CD14-positive monocyte (primary cell): ENCODE results near the gene C2orf80. TPM values are rescaled to one million over a fixed set of nuclear protein-coding genes. Genes with fewer than 3 reads are reported as not detected.

ENCODE experiments used
- DNase-seq, 3 donors: peaks; one replicate each; pipeline ENCODE4 v3.0.0-alpha.2; 2011 to 2022
- H2AFZ ChIP-seq: 2 replicates; pipeline ENCODE4 v1.6.0; 2012; ENCODE audit warnings: mild to moderate bottlenecking, low read depth, low read length, inconsistent platforms; ENCODE audit not compliant: insufficient read depth, poor library complexity, severe bottlenecking
- H3K27ac ChIP-seq, 2 donors: 1 replicate in 1 of 2; 2 replicates in 1 of 2; pipeline ENCODE4 v1.5.1; 2012 to 2013; ENCODE audit warnings: low read length in 2 of 2, control low read depth in 1 of 2, inconsistent platforms in 1 of 2, low read depth in 1 of 2, mild to moderate bottlenecking in 1 of 2
- H3K27me3 ChIP-seq, 2 donors: one replicate each; pipeline versions ENCODE4 v1.6.0 to v1.6.1; 2011 to 2013; ENCODE audit warnings: low read length in 2 of 2; ENCODE audit not compliant: control insufficient read depth in 2 of 2, insufficient read depth in 2 of 2
- H3K36me3 ChIP-seq, 2 donors: replicated peaks in 1 of 2; 1 replicate in 1 of 2; 2 replicates in 1 of 2; pipeline versions ENCODE4 v1.5.1 to v1.6.1; 2012 to 2013; ENCODE audit warnings: low read length in 2 of 2, control low read depth in 1 of 2, inconsistent platforms in 1 of 2, mild to moderate bottlenecking in 1 of 2; ENCODE audit not compliant: insufficient read depth in 2 of 2, control insufficient read depth in 1 of 2
- H3K4me1 ChIP-seq, 2 donors: 1 replicate in 1 of 2; 2 replicates in 1 of 2; pipeline versions ENCODE4 v1.5.1 to v1.6.1; 2012 to 2013; ENCODE audit warnings: low read length in 2 of 2, control low read depth in 1 of 2, inconsistent platforms in 1 of 2, mild to moderate bottlenecking in 1 of 2, moderate library complexity in 1 of 2; ENCODE audit not compliant: insufficient read depth in 2 of 2, control insufficient read depth in 1 of 2
- H3K4me2 ChIP-seq: replicated peaks from 2 replicates; pipeline ENCODE3; 2012; ENCODE audit warnings: low read length, moderate library complexity, mild to moderate bottlenecking; ENCODE audit not compliant: poor library complexity, severe bottlenecking; ENCODE audit errors: extremely low read depth
- H3K4me3 ChIP-seq, 3 experiments: fragments of 200-600 bp in 1 of 3; sonication (generic) in 1 of 3; replicated peaks in 1 of 3; 1 replicate in 2 of 3; 2 replicates in 1 of 3; pipeline ENCODE4 v1.5.1; 2011 to 2013; ENCODE audit warnings: low read length in 3 of 3, mild to moderate bottlenecking in 3 of 3, control low read depth in 2 of 3, low read depth in 2 of 3, inconsistent platforms in 1 of 3, moderate library complexity in 1 of 3
- H3K79me2 ChIP-seq: 2 replicates; pipeline ENCODE4 v1.6.0; 2012; ENCODE audit warnings: mild to moderate bottlenecking, control low read depth, inconsistent platforms, low read length, moderate library complexity; ENCODE audit not compliant: insufficient read depth
- H3K9ac ChIP-seq: 2 replicates; pipeline ENCODE4 v1.6.0; 2017; ENCODE audit warnings: low read length, mild to moderate bottlenecking; ENCODE audit not compliant: insufficient read depth, poor library complexity, severe bottlenecking
- H3K9me3 ChIP-seq, 2 donors: replicated peaks in 1 of 2; 1 replicate in 1 of 2; 2 replicates in 1 of 2; pipeline versions ENCODE4 v1.5.1 to v1.6.1; 2012 to 2013; ENCODE audit warnings: low read length in 2 of 2, control low read depth in 1 of 2; ENCODE audit not compliant: control insufficient read depth in 1 of 2, insufficient read depth in 1 of 2
- H4K20me1 ChIP-seq: 2 replicates; pipeline ENCODE4 v1.6.0; 2012; ENCODE audit warnings: mild to moderate bottlenecking, low read length, control low read depth, moderate library complexity; ENCODE audit not compliant: insufficient read depth
- H3K27ac Mint-ChIP-seq, 7 donors: one replicate each; pipeline ENCODE4 v1.8.0; 2020; ENCODE audit warnings: mild to moderate bottlenecking in 7 of 7, mixed read lengths in 7 of 7, moderate library complexity in 6 of 7, inconsistent platforms in 2 of 7
- H3K27me3 Mint-ChIP-seq, 3 donors: one replicate each; pipeline ENCODE4 v1.8.0; 2021 to 2022; ENCODE audit warnings: low read depth in 3 of 3, mild to moderate bottlenecking in 3 of 3, mixed read lengths in 3 of 3, moderate library complexity in 3 of 3, inconsistent platforms in 1 of 3
- H3K36me3 Mint-ChIP-seq, 2 donors: one replicate each; pipeline ENCODE4 v1.8.0; 2020; ENCODE audit warnings: mixed read lengths in 2 of 2, inconsistent platforms in 1 of 2, mild to moderate bottlenecking in 1 of 2
- H3K4me1 Mint-ChIP-seq: one replicate; pipeline ENCODE4 v1.8.0; 2020; ENCODE audit warnings: mild to moderate bottlenecking, mixed read lengths
- H3K4me3 Mint-ChIP-seq, 2 donors: one replicate each; pipeline ENCODE4 v1.8.0; 2020; ENCODE audit warnings: mild to moderate bottlenecking in 2 of 2, mixed read lengths in 2 of 2, moderate library complexity in 1 of 2
- H3K9me3 Mint-ChIP-seq, 7 donors: one replicate each; pipeline ENCODE4 v1.8.0; 2020 to 2022; ENCODE audit warnings: mixed read lengths in 7 of 7, mild to moderate bottlenecking in 6 of 7, moderate library complexity in 6 of 7, inconsistent platforms in 2 of 7
- WGBS: methylation state at CpG from one replicate; pipeline ENCODE4 v1.1.5; 2013; ENCODE audit warnings: missing lambda C conversion rate; ENCODE audit not compliant: insufficient coverage; 5-methylcytosine and 5-hydroxymethylcytosine counted together
- intact Hi-C, 2 donors: fragments of 100-400 bp; cut with micrococcal nuclease; formaldehyde crosslinking; loops; one replicate each; pipeline versions ENCODE4 v1.15.0 to v1.15.1; 2023
- polyA plus RNA-seq, 3 donors: library from polyadenylated mRNA; depleted of rRNA in 1 of 3; unstranded in 2 of 3; stranded (reverse) in 1 of 3; fragments of 300-500 nt in 2 of 3; fragments of >200 nt in 1 of 3; fragmentation: Illumina TruSeq in 2 of 3; gene quantifications; 1 replicate in 2 of 3; 2 replicates in 1 of 3; pipeline ENCODE4 v1.2.3, GENCODE V29; 2012 to 2021
- TF ChIP-seq, protein P1 (sequence below): fragments of 200-600 bp; IDR thresholded peaks from one replicate; pipeline ENCODE4 v1.8.0; 2022; ENCODE audit warnings: antibody characterized with exemption, mild to moderate bottlenecking

The C2orf80 gene
- polyA plus RNA-seq, 3 donors: not detected

- TF ChIP-seq, protein P1, sequence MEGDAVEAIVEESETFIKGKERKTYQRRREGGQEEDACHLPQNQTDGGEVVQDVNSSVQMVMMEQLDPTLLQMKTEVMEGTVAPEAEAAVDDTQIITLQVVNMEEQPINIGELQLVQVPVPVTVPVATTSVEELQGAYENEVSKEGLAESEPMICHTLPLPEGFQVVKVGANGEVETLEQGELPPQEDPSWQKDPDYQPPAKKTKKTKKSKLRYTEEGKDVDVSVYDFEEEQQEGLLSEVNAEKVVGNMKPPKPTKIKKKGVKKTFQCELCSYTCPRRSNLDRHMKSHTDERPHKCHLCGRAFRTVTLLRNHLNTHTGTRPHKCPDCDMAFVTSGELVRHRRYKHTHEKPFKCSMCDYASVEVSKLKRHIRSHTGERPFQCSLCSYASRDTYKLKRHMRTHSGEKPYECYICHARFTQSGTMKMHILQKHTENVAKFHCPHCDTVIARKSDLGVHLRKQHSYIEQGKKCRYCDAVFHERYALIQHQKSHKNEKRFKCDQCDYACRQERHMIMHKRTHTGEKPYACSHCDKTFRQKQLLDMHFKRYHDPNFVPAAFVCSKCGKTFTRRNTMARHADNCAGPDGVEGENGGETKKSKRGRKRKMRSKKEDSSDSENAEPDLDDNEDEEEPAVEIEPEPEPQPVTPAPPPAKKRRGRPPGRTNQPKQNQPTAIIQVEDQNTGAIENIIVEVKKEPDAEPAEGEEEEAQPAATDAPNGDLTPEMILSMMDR: no peak
- Histone ChIP-seq H4K20me1 (no peaks in the 10 kb centered on the region), H3K79me2 (no peaks in the 10 kb centered on the region), H3K4me3 (no peak overlapping the region), H3K4me2 (no peak overlapping the region), H3K27ac (no peak overlapping the region), H3K4me1 (peaks cover 1 to 2% of the 10 kb centered on the region in 2 donors), H3K27me3 (no peaks in the 10 kb centered on the region), H2AFZ (no peak overlapping the region), H3K9me3 (no peaks in the 10 kb centered on the region), H3K36me3 (no peaks in the 10 kb centered on the region), H3K9ac (no peak overlapping the region)
- intact Hi-C loops: no loop called here
- no peak for DNase-seq
- H3K36me3 Mint-ChIP-seq: no peaks in the 10 kb centered on the region
- H3K4me1 Mint-ChIP-seq: peaks cover 4% of the 10 kb centered on the region
- peaks cover 0 to 6% (median 0%) of the 10 kb centered on the region in 3 donors for H3K27me3 Mint-ChIP-seq
- no peak overlapping the region for H3K27ac Mint-ChIP-seq
- peaks cover 0 to 3% (median 0%) of the 10 kb centered on the region in 7 donors for H3K9me3 Mint-ChIP-seq
- no peak overlapping the region for H3K4me3 Mint-ChIP-seq
- WGBS: 80% methylated on average over 1 of the region's 5 CpGs
Observed at GRCh38 chr2:208189069-208189809, 591 bp downstream of the C2orf80 start.

GRCh38 chr2:208186893-208187292, 2.9 kb downstream of the C2orf80 start:
- no peak overlapping the region for H3K4me2 ChIP-seq
- H3K27me3 Mint-ChIP-seq: peaks cover 0 to 4% (median 0%) of the 10 kb centered on the region in 3 donors
- H3K36me3 Mint-ChIP-seq: no peaks in the 10 kb centered on the region
- peaks cover 12 to 13% of the 10 kb centered on the region in 2 donors for H3K4me1 ChIP-seq
- no peak overlapping the region for H3K4me3 Mint-ChIP-seq
- H2AFZ ChIP-seq: no peak overlapping the region
- no peak overlapping the region for H3K27ac ChIP-seq
- H3K9me3 Mint-ChIP-seq: no peaks in the 10 kb centered on the region
- H3K27ac Mint-ChIP-seq: no peak overlapping the region
- H3K4me3 ChIP-seq: no peak overlapping the region
- TF ChIP-seq, protein P1: no peak
- no peaks in the 10 kb centered on the region for H3K27me3 ChIP-seq
- no CpG with 5 or more reads among the region's 2 CpGs for WGBS
- no peaks in the 10 kb centered on the region for H3K9me3 ChIP-seq
- H4K20me1 ChIP-seq: no peaks in the 10 kb centered on the region
- H3K4me1 Mint-ChIP-seq: peaks cover 19% of the 10 kb centered on the region
- H3K36me3 ChIP-seq: no peaks in the 10 kb centered on the region
- H3K9ac ChIP-seq: no peak overlapping the region
- DNase-seq: no peak
- intact Hi-C loops: no loop called here
- no peaks in the 10 kb centered on the region for H3K79me2 ChIP-seq
